Gastrocnemius medialis (tissue), 4 donors: Measurements from ENCODE around the gene PRR23E. TPM values are rescaled to one million over a fixed set of nuclear protein-coding genes. Genes with fewer than 3 reads are reported as not detected.

ENCODE experiments used
- ATAC-seq, 2 donors: fragments of 150-250 bp; one replicate each; pipeline ENCODE4 v1.9.1; 2016
- DNase-seq, 2 donors: peaks; one replicate each; pipeline ENCODE4 v3.0.0-alpha.2; 2019
- H3K27ac ChIP-seq, 4 donors: fragments of 200-600 bp; sonication (generic); 1 replicate in 1 of 4; 2 replicates in 3 of 4; pipeline ENCODE4 v1.5.1; 2016 to 2018; ENCODE audit warnings: mild to moderate bottlenecking in 2 of 4, moderate library complexity in 1 of 4
- H3K27me3 ChIP-seq, 3 donors: fragments of 200-600 bp; sonication (generic) in 2 of 3; 1 replicate in 1 of 3; 2 replicates in 2 of 3; pipeline versions ENCODE4 v1.5.1 to v1.6.0; 2016 to 2019; ENCODE audit warnings: mild to moderate bottlenecking in 1 of 3, moderate library complexity in 1 of 3
- H3K36me3 ChIP-seq, 2 donors: fragments of 200-600 bp; sonication (generic) in 1 of 2; one replicate each; pipeline ENCODE4 v1.5.1; 2017 to 2018
- H3K4me1 ChIP-seq, 2 donors: fragments of 200-600 bp; sonication (generic) in 1 of 2; one replicate each; pipeline ENCODE4 v1.5.1; 2016 to 2017; ENCODE audit warnings: mild to moderate bottlenecking in 2 of 2
- H3K4me3 ChIP-seq, 4 donors: fragments of 200-600 bp; sonication (generic) in 3 of 4; 1 replicate in 1 of 4; 2 replicates in 3 of 4; pipeline ENCODE4 v1.5.1; 2016 to 2019; ENCODE audit warnings: mild to moderate bottlenecking in 2 of 4
- H3K9me3 ChIP-seq, 3 donors: fragments of 200-600 bp; sonication (generic) in 2 of 3; 1 replicate in 1 of 3; 2 replicates in 2 of 3; pipeline ENCODE4 v1.5.1; 2016 to 2019
- POLR2A ChIP-seq, 2 donors: fragments of 450-650 bp; IDR thresholded peaks; one replicate each; pipeline ENCODE4 v1.6.1; 2017; ENCODE audit warnings: antibody characterized with exemption in 2 of 2, mild to moderate bottlenecking in 2 of 2, moderate library complexity in 2 of 2
- in situ Hi-C, 4 donors: fragments of 200-750 bp; cut with MboI; loops; one replicate each; pipeline versions ENCODE4 v1.15.0 to v1.8.0; 2017; ENCODE audit warnings: low sequenced_read_pairs in 4 of 4
- intact Hi-C: fragments of 100-400 bp; cut with DNase I; formaldehyde crosslinking; loops from one replicate; pipeline ENCODE4 v1.15.1; 2023; ENCODE audit warnings: low total_unique reads
- total RNA-seq, 4 donors: library from RNA; depleted of rRNA; stranded (reverse); fragments of >200 nt; gene quantifications; one replicate each; pipeline versions ENCODE4 v1.1.0 to v1.2.3, GENCODE V29; 2016
- TF ChIP-seq, protein P1 (sequence below), 5 experiments: fragments of 450-650 bp in 3 of 5; fragments of 200-600 bp in 2 of 5; sonication (generic) in 2 of 5; IDR thresholded peaks in 4 of 5; conservative IDR thresholded peaks in 1 of 5; 1 replicate in 4 of 5; 2 replicates in 1 of 5; pipeline ENCODE4 v1.5.1; 2016 to 2019; ENCODE audit warnings: antibody characterized with exemption in 5 of 5, mild to moderate bottlenecking in 3 of 5, moderate library complexity in 3 of 5

The PRR23E gene
- total RNA-seq, 4 donors from 2014 or later, result not detected

GRCh38 chr3:127157171-127157828 is 35.6 kb upstream of the PRR23E start:
- intact Hi-C loops, result no loop called here
- TF ChIP-seq POLR2A (IDR thresholded peaks at IDR 0.05), result no peak
- TF ChIP-seq, protein P1, sequence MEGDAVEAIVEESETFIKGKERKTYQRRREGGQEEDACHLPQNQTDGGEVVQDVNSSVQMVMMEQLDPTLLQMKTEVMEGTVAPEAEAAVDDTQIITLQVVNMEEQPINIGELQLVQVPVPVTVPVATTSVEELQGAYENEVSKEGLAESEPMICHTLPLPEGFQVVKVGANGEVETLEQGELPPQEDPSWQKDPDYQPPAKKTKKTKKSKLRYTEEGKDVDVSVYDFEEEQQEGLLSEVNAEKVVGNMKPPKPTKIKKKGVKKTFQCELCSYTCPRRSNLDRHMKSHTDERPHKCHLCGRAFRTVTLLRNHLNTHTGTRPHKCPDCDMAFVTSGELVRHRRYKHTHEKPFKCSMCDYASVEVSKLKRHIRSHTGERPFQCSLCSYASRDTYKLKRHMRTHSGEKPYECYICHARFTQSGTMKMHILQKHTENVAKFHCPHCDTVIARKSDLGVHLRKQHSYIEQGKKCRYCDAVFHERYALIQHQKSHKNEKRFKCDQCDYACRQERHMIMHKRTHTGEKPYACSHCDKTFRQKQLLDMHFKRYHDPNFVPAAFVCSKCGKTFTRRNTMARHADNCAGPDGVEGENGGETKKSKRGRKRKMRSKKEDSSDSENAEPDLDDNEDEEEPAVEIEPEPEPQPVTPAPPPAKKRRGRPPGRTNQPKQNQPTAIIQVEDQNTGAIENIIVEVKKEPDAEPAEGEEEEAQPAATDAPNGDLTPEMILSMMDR (IDR thresholded peaks at IDR 0.05 in 4 of 5, conservative IDR thresholded peaks at IDR 0.05 in 1 of 5), result no peak
- H3K9me3 ChIP-seq, result no peaks in the 10 kb centered on the region
- in situ Hi-C loops, result no loop called here
- no peaks in the 10 kb centered on the region for H3K4me1 ChIP-seq
- no peak for ATAC-seq
- H3K27ac ChIP-seq, result no peak overlapping the region
- no peak overlapping the region for H3K4me3 ChIP-seq
- DNase-seq, result no peak
- H3K27me3 ChIP-seq, result peaks cover 0 to 14% (median 0%) of the 10 kb centered on the region in 3 donors
- H3K36me3 ChIP-seq, result no peaks in the 10 kb centered on the region

- ATAC-seq, result no peak
- in situ Hi-C loops, result no loop called here
Observed at GRCh38 chr3:127158614-127159229, 34.2 kb upstream of the PRR23E start.

GRCh38 chr3:127159543-127159942 is 33.4 kb upstream of the PRR23E start:
- no peak overlapping the region for H3K4me3 ChIP-seq
- H3K27me3 ChIP-seq, result peaks cover 0 to 14% (median 0%) of the 10 kb centered on the region in 3 donors
- no peaks in the 10 kb centered on the region for H3K9me3 ChIP-seq
- TF ChIP-seq, protein P1 (IDR thresholded peaks at IDR 0.05 in 4 of 5, conservative IDR thresholded peaks at IDR 0.05 in 1 of 5), result no peak
- TF ChIP-seq POLR2A (IDR thresholded peaks at IDR 0.05), result no peak
- H3K4me1 ChIP-seq, result no peaks in the 10 kb centered on the region
- in situ Hi-C loops, result no loop called here
- ATAC-seq (no peak), DNase-seq (no peak)
- intact Hi-C loops, result no loop called here
- no peaks in the 10 kb centered on the region for H3K36me3 ChIP-seq
- H3K27ac ChIP-seq, result no peak overlapping the region

More at GRCh38 chr3:127158614-127159229, 34.2 kb upstream of the PRR23E start:
- DNase-seq, result no peak
- H3K4me1 ChIP-seq, result no peaks in the 10 kb centered on the region
- H3K27me3 ChIP-seq, result peaks cover 0 to 14% (median 0%) of the 10 kb centered on the region in 3 donors
- intact Hi-C loops, result no loop called here
- H3K4me3 ChIP-seq, result no peak overlapping the region
- no peaks in the 10 kb centered on the region for H3K9me3 ChIP-seq
- no peaks in the 10 kb centered on the region for H3K36me3 ChIP-seq
- H3K27ac ChIP-seq, result no peak overlapping the region
- TF ChIP-seq POLR2A (IDR thresholded peaks at IDR 0.05), result no peak
- TF ChIP-seq, protein P1 (IDR thresholded peaks at IDR 0.05 in 4 of 5, conservative IDR thresholded peaks at IDR 0.05 in 1 of 5), result no peak

DNA sequence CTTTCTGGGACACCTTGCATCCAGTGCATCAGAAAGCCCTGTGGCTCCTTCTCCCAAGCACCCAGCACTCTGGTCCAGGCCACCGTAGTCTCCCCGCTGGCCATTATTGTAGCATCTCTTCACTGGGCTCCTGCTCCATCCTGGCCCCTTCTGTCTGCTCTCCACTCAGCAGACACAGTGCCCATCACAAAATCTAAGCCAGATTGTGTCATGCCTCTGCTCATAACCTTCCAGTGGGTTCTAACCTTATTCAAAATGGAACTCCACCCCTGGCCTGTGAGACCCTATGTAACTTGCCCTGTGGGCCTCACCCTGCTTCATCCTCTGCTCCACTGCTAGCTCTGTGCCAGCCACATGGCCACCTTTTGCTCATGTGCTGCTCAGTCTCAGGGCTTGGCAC is 31.7 kb upstream of the PRR23E start:
- DNase-seq, result no peak
- intact Hi-C loops (loop anchor here (10.0 kb wide), 1 partner anchor 176 kb away; the partner anchor contains the start of gene PLXNA1), in situ Hi-C loops (no loop called here)
- Histone ChIP-seq H3K36me3 (no peaks in the 10 kb centered on the region), H3K4me3 (no peak overlapping the region), H3K9me3 (no peaks in the 10 kb centered on the region), H3K27ac (no peak overlapping the region), H3K4me1 (no peaks in the 10 kb centered on the region), H3K27me3 (peaks cover 0 to 14% (median 0%) of the 10 kb centered on the region in 3 donors)
- TF ChIP-seq, protein P1 (IDR thresholded peaks at IDR 0.05 in 4 of 5, conservative IDR thresholded peaks at IDR 0.05 in 1 of 5), result no peak
- no peak for TF ChIP-seq POLR2A (IDR thresholded peaks at IDR 0.05)
- no peak for ATAC-seq
